ENCODE measurements around the gene TET3.

DNA sequence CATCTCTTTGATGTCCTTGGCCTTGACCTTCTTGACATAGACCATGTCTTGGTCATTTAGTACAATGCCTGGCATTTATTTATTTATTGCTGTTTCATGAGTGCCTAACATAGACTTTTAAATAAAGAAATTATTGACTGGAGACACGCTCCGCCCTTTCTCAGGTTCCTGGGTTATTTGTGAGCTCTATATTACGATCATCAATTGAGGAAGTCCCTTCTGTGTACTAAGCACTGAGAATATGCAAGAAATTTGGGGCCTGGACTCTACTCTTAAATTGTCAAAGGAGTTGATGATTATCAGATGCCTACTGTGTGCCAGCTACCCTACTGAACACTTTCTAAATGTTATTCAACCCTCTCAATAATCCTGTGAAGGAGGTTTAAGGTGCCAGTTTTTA is 19.7 kb upstream of the TET3 start:
- TF ChIP-seq EZH2 (IDR thresholded peaks at IDR 0.05; ENCODE audit: low read depth, unreplicated experiment) = no peak
- TF ChIP-seq, protein P1, sequence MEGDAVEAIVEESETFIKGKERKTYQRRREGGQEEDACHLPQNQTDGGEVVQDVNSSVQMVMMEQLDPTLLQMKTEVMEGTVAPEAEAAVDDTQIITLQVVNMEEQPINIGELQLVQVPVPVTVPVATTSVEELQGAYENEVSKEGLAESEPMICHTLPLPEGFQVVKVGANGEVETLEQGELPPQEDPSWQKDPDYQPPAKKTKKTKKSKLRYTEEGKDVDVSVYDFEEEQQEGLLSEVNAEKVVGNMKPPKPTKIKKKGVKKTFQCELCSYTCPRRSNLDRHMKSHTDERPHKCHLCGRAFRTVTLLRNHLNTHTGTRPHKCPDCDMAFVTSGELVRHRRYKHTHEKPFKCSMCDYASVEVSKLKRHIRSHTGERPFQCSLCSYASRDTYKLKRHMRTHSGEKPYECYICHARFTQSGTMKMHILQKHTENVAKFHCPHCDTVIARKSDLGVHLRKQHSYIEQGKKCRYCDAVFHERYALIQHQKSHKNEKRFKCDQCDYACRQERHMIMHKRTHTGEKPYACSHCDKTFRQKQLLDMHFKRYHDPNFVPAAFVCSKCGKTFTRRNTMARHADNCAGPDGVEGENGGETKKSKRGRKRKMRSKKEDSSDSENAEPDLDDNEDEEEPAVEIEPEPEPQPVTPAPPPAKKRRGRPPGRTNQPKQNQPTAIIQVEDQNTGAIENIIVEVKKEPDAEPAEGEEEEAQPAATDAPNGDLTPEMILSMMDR (conservative IDR thresholded peaks at IDR 0.05; ENCODE audit: low read depth in 2 of 2) = no peak
- TF ChIP-seq EZH2phosphoT487 (IDR thresholded peaks at IDR 0.05; ENCODE audit: unreplicated experiment) = no peak
- TF ChIP-seq POLR2AphosphoS5 (IDR thresholded peaks at IDR 0.05; ENCODE audit: low read depth) = no peak
- TF ChIP-seq CREB1 (CRISPR knock-in tag; IDR thresholded peaks at IDR 0.05; ENCODE audit: low read depth) = no peak
- TF ChIP-seq, protein P2, sequence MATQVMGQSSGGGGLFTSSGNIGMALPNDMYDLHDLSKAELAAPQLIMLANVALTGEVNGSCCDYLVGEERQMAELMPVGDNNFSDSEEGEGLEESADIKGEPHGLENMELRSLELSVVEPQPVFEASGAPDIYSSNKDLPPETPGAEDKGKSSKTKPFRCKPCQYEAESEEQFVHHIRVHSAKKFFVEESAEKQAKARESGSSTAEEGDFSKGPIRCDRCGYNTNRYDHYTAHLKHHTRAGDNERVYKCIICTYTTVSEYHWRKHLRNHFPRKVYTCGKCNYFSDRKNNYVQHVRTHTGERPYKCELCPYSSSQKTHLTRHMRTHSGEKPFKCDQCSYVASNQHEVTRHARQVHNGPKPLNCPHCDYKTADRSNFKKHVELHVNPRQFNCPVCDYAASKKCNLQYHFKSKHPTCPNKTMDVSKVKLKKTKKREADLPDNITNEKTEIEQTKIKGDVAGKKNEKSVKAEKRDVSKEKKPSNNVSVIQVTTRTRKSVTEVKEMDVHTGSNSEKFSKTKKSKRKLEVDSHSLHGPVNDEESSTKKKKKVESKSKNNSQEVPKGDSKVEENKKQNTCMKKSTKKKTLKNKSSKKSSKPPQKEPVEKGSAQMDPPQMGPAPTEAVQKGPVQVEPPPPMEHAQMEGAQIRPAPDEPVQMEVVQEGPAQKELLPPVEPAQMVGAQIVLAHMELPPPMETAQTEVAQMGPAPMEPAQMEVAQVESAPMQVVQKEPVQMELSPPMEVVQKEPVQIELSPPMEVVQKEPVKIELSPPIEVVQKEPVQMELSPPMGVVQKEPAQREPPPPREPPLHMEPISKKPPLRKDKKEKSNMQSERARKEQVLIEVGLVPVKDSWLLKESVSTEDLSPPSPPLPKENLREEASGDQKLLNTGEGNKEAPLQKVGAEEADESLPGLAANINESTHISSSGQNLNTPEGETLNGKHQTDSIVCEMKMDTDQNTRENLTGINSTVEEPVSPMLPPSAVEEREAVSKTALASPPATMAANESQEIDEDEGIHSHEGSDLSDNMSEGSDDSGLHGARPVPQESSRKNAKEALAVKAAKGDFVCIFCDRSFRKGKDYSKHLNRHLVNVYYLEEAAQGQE (IDR thresholded peaks at IDR 0.05; ENCODE audit: unreplicated experiment) = no peak
- no peak for TF ChIP-seq JUNB (IDR thresholded peaks at IDR 0.05; ENCODE audit: unreplicated experiment)
- TF ChIP-seq ZNF114 (CRISPR knock-in tag; IDR thresholded peaks at IDR 0.05) = no peak
- TF ChIP-seq, protein P3, sequence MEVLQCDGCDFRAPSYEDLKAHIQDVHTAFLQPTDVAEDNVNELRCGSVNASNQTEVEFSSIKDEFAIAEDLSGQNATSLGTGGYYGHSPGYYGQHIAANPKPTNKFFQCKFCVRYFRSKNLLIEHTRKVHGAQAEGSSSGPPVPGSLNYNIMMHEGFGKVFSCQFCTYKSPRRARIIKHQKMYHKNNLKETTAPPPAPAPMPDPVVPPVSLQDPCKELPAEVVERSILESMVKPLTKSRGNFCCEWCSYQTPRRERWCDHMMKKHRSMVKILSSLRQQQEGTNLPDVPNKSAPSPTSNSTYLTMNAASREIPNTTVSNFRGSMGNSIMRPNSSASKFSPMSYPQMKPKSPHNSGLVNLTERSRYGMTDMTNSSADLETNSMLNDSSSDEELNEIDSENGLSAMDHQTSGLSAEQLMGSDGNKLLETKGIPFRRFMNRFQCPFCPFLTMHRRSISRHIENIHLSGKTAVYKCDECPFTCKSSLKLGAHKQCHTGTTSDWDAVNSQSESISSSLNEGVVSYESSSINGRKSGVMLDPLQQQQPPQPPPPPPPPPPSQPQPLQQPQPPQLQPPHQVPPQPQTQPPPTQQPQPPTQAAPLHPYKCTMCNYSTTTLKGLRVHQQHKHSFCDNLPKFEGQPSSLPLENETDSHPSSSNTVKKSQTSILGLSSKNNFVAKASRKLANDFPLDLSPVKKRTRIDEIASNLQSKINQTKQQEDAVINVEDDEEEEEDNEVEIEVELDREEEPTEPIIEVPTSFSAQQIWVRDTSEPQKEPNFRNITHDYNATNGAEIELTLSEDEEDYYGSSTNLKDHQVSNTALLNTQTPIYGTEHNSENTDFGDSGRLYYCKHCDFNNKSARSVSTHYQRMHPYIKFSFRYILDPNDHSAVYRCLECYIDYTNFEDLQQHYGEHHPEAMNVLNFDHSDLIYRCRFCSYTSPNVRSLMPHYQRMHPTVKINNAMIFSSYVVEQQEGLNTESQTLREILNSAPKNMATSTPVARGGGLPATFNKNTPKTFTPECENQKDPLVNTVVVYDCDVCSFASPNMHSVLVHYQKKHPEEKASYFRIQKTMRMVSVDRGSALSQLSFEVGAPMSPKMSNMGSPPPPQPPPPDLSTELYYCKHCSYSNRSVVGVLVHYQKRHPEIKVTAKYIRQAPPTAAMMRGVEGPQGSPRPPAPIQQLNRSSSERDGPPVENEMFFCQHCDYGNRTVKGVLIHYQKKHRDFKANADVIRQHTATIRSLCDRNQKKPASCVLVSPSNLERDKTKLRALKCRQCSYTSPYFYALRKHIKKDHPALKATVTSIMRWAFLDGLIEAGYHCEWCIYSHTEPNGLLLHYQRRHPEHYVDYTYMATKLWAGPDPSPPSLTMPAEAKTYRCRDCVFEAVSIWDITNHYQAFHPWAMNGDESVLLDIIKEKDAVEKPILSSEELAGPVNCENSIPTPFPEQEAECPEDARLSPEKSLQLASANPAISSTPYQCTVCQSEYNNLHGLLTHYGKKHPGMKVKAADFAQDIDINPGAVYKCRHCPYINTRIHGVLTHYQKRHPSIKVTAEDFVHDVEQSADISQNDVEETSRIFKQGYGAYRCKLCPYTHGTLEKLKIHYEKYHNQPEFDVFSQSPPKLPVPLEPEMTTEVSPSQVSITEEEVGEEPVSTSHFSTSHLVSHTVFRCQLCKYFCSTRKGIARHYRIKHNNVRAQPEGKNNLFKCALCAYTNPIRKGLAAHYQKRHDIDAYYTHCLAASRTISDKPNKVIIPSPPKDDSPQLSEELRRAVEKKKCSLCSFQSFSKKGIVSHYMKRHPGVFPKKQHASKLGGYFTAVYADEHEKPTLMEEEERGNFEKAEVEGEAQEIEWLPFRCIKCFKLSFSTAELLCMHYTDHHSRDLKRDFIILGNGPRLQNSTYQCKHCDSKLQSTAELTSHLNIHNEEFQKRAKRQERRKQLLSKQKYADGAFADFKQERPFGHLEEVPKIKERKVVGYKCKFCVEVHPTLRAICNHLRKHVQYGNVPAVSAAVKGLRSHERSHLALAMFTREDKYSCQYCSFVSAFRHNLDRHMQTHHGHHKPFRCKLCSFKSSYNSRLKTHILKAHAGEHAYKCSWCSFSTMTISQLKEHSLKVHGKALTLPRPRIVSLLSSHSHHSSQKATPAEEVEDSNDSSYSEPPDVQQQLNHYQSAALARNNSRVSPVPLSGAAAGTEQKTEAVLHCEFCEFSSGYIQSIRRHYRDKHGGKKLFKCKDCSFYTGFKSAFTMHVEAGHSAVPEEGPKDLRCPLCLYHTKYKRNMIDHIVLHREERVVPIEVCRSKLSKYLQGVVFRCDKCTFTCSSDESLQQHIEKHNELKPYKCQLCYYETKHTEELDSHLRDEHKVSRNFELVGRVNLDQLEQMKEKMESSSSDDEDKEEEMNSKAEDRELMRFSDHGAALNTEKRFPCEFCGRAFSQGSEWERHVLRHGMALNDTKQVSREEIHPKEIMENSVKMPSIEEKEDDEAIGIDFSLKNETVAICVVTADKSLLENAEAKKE (CRISPR knock-in tag; IDR thresholded peaks at IDR 0.05) = no peak
- TF ChIP-seq, protein P4, sequence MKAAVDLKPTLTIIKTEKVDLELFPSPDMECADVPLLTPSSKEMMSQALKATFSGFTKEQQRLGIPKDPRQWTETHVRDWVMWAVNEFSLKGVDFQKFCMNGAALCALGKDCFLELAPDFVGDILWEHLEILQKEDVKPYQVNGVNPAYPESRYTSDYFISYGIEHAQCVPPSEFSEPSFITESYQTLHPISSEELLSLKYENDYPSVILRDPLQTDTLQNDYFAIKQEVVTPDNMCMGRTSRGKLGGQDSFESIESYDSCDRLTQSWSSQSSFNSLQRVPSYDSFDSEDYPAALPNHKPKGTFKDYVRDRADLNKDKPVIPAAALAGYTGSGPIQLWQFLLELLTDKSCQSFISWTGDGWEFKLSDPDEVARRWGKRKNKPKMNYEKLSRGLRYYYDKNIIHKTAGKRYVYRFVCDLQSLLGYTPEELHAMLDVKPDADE (IDR thresholded peaks at IDR 0.05) = no peak
